Skeletal muscle cell (primary cell): ENCODE measurements around the gene CYP4F22.
A peak's percentile ranks its signal among the peaks of the same experiment; 100 is the strongest.
"Not testable (repeated sequence)": the region's sequence is repeated elsewhere in the genome, so short reads cannot be mapped to it uniquely, and the experiment has no call there.

Experiments
- DNase-seq: peaks from one replicate; pipeline ENCODE4 v3.0.0-alpha.2; 2010; ENCODE audit warnings: low read depth
- H3K4me3 ChIP-seq: 2 replicates; pipeline ENCODE4 v1.5.1; 2011; ENCODE audit warnings: low read depth, mild to moderate bottlenecking, control low read depth, low read length, moderate library complexity

The CYP4F22 gene

GRCh38 chr19:15562861-15563260 is 54.5 kb downstream of the CYP4F22 start:
- no peak overlapping the region for H3K4me3 ChIP-seq
- no peak for DNase-seq

- no peak for DNase-seq
- H3K4me3 ChIP-seq, result no peak overlapping the region
Observed at GRCh38 chr19:15563325-15563794, 55.0 kb downstream of the CYP4F22 start.

- no peak overlapping the region for H3K4me3 ChIP-seq
- DNase-seq, result no peak
Observed at GRCh38 chr19:15563931-15564330, 55.6 kb downstream of the CYP4F22 start.

- no peak overlapping the region for H3K4me3 ChIP-seq
- no peak for DNase-seq
Observed at GRCh38 chr19:15564534-15565168, 56.3 kb downstream of the CYP4F22 start.

GRCh38 chr19:15570420-15570819 is 62.1 kb downstream of the CYP4F22 start:
- DNase-seq, result no peak
- no peak overlapping the region for H3K4me3 ChIP-seq

- DNase-seq, result no peak
- no peak overlapping the region for H3K4me3 ChIP-seq
Observed at GRCh38 chr19:15575406-15575805, 67.1 kb downstream of the CYP4F22 start.

- DNase-seq, result no peak
- H3K4me3 ChIP-seq, result no peak overlapping the region
Observed at GRCh38 chr19:15576526-15577156, 68.3 kb downstream of the CYP4F22 start.

- H3K4me3 ChIP-seq, result no peak overlapping the region
Observed at GRCh38 chr19:15577184-15577771, 69.0 kb downstream of the CYP4F22 start.

GRCh38 chr19:15583346-15583745 is 75.0 kb downstream of the CYP4F22 start:
- DNase-seq, result no peak
- H3K4me3 ChIP-seq, result no peak overlapping the region

More at GRCh38 chr19:15577184-15577771, 69.0 kb downstream of the CYP4F22 start:
- DNase-seq, result no peak

GRCh38 chr19:15584095-15584494 is 75.8 kb downstream of the CYP4F22 start:
- no peak overlapping the region for H3K4me3 ChIP-seq
- DNase-seq, result no peak

- DNase-seq, result peak; percentile 1
- H3K4me3 ChIP-seq, result no peak overlapping the region
Observed at GRCh38 chr19:15584541-15585115, 76.3 kb downstream of the CYP4F22 start.

- DNase-seq, result no peak
- no peak overlapping the region for H3K4me3 ChIP-seq
Observed at GRCh38 chr19:15587663-15588062, 79.3 kb downstream of the CYP4F22 start.

- DNase-seq, result no peak
- H3K4me3 ChIP-seq, result no peak overlapping the region
Observed at GRCh38 chr19:15588265-15588664, 79.9 kb downstream of the CYP4F22 start.

- DNase-seq, result no peak
- H3K4me3 ChIP-seq, result no peak overlapping the region
Observed at GRCh38 chr19:15589760-15590451, 81.6 kb downstream of the CYP4F22 start.

- no peak overlapping the region for H3K4me3 ChIP-seq
- no peak for DNase-seq
Observed at GRCh38 chr19:15591796-15592195, 83.5 kb downstream of the CYP4F22 start.

GRCh38 chr19:15592506-15592905 is 84.2 kb downstream of the CYP4F22 start:
- DNase-seq, H3K4me3 ChIP-seq: not testable (repeated sequence)

- not testable (repeated sequence) for H3K4me3 ChIP-seq, DNase-seq
Observed at GRCh38 chr19:15593766-15594165, 85.4 kb downstream of the CYP4F22 start.

GRCh38 chr19:15595069-15595468 is 86.7 kb downstream of the CYP4F22 start:
- H3K4me3 ChIP-seq, result no peak overlapping the region
- no peak for DNase-seq
